SH-SY5Y (cell line): ENCODE results near the gene MRPS2.

ENCODE experiments used
- GATA2 ChIP-seq: IDR thresholded peaks from 2 replicates; pipeline ENCODE4 v1.6.1; 2011; ENCODE audit warnings: mild to moderate bottlenecking, low read depth, low read length
- GATA3 ChIP-seq: IDR thresholded peaks from 2 replicates; pipeline ENCODE4 v1.6.1; 2011; ENCODE audit warnings: low read depth, mild to moderate bottlenecking, low read length, moderate library complexity

MRPS2 gene

GRCh38 chr9:135547756-135548736 lies 47.6 kb downstream of the MRPS2 start:
- no peak for TF ChIP-seq GATA2
- TF ChIP-seq GATA3: no peak

GRCh38 chr9:135550344-135550918 lies 49.9 kb downstream of the MRPS2 start:
- TF ChIP-seq GATA3 (no peak), GATA2 (no peak)

GRCh38 chr9:135551031-135551430 lies 50.5 kb downstream of the MRPS2 start:
- TF ChIP-seq GATA2 (no peak), GATA3 (no peak)

GRCh38 chr9:135551456-135551855 lies 51.0 kb downstream of the MRPS2 start:
- no peak for TF ChIP-seq GATA2
- no peak for TF ChIP-seq GATA3

- TF ChIP-seq GATA2 (no peak), GATA3 (no peak)
These were observed 51.7 kb downstream of the MRPS2 start for GRCh38 chr9:135552021-135552697.

- no peak for TF ChIP-seq GATA3
- no peak for TF ChIP-seq GATA2
These were observed 52.3 kb downstream of the MRPS2 start for GRCh38 chr9:135552698-135553171.
